Heart left ventricle (tissue), 13 donors: ENCODE measurements around the gene IFNLR1.

Experiments
- CTCF ChIP-seq, 12 donors: fragments of 200-600 bp; sonication (generic) in 4 of 12; IDR thresholded peaks; one replicate each; pipeline versions ENCODE4 v1.5.0 to v1.8.0; 2018 to 2022; ENCODE audit warnings: antibody characterized with exemption in 12 of 12, mild to moderate bottlenecking in 5 of 12
- POLR2A ChIP-seq, 2 donors: fragments of 450-650 bp; IDR thresholded peaks; one replicate each; pipeline ENCODE4 v1.6.1; 2017; ENCODE audit warnings: antibody characterized with exemption in 2 of 2, mild to moderate bottlenecking in 2 of 2, moderate library complexity in 2 of 2
- donor health status: ischemic (EF 13 %, LVEDD 7.1; RV severe dilation, severe dysfunction).
- donor health status: DM: no; HTN: yes; CAD: no.
- donor health status: DM: no; HTN: no; CAD: no.
- donor health status: ischemic (EF 25% LVEDD 6.9; RV normal size, moderate dysfunction).
- donor health status: ischemic (EF 25% LVEDD 5.7; RV mildly dilated, moderate dysfunction).
- donor health status: ischemic (EF 35%, LVEDD 5.7; RV mildly dilated, moderate dysfunction).
- donor health status: nonischemic (EF 11% LVEDD 7.7; RV severe dilation, severe dysfunction).
- donor health status: DM: yes; HTN: yes; CAD: no.
- donor health status: PGD.
- donor health status: ischemic (EF 29% LVEDD 5.4; RV normal size, mild dysfunction).
- donor health status: nonischemic (EF 23%, LVEDD 6.1; RV moderate dilation, normal function).

GRCh38 chr1:24105368-24106160 lies 81.5 kb downstream of the IFNLR1 start:
- TF ChIP-seq CTCF (IDR thresholded peaks at IDR 0.05) = no peak
- no peak for TF ChIP-seq POLR2A (IDR thresholded peaks at IDR 0.05)
